ENCODE data around the gene PRTFDC1. TPM values are rescaled to one million over a fixed set of nuclear protein-coding genes. Genes with fewer than 3 reads are reported as not detected.

PRTFDC1 gene
- polyA plus RNA-seq, 1 donor (not counting 4 experiments of a cell fraction or from before 2014, with no cell fraction given), result 2.2 TPM

DNA sequence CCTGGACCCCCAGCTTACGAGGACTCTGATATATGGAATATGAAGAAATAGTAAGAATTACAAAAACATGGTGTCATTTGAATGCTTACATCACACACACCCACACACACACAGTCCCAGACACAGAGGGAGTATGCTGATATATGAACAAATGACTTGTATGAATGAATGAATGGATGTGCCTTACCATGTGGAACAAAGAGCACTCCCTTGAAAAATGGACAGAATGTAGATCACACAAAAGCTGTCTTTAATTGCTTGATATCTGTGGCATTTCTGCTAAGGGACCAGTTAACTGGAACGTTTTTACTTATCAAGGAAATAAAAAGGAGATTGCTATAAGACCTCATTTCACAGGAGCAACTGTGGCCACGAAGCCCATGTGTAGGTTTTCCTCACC, 46.0 kb downstream of the PRTFDC1 start:
- no peak overlapping the region for H3K4me3 ChIP-seq (ENCODE audit: control insufficient read depth in 2 of 3, extremely low read depth in 1 of 3, insufficient read depth in 2 of 3, low read depth in 1 of 3, low read length in 3 of 3)
- H4K20me1 ChIP-seq (ENCODE audit: control insufficient read depth, extremely low read depth, insufficient read depth, low read length), result no peaks in the 10 kb centered on the region
- dilution Hi-C loops (cut with MboI; ENCODE audit: extremely low pct_ligation_motif_present, low sequenced_read_pairs), result no loop called here
- DNase-seq (ENCODE audit: low read depth, low spot score) (no peak), FAIRE-seq (no peak)
- no peaks in the 10 kb centered on the region for H3K79me2 ChIP-seq (ENCODE audit: control insufficient read depth, insufficient read depth, low read length)
- H3K27me3 ChIP-seq (ENCODE audit: control insufficient read depth, extremely low read depth, insufficient read depth, low read length), result no peaks in the 10 kb centered on the region
- H3K36me3 ChIP-seq (ENCODE audit: control insufficient read depth in 2 of 2, extremely low read depth in 1 of 2, insufficient read depth in 2 of 2, low read length in 2 of 2), result no peaks in the 10 kb centered on the region
- no peak overlapping the region for H2AFZ ChIP-seq (ENCODE audit: control insufficient read depth, low read length)
- H3K27ac ChIP-seq (ENCODE audit: control insufficient read depth, insufficient read depth, low read length), result no peak overlapping the region
- no peaks in the 10 kb centered on the region for H3K9me3 ChIP-seq (ENCODE audit: control insufficient read depth, low read depth, low read length)
- TF ChIP-seq, protein P1, sequence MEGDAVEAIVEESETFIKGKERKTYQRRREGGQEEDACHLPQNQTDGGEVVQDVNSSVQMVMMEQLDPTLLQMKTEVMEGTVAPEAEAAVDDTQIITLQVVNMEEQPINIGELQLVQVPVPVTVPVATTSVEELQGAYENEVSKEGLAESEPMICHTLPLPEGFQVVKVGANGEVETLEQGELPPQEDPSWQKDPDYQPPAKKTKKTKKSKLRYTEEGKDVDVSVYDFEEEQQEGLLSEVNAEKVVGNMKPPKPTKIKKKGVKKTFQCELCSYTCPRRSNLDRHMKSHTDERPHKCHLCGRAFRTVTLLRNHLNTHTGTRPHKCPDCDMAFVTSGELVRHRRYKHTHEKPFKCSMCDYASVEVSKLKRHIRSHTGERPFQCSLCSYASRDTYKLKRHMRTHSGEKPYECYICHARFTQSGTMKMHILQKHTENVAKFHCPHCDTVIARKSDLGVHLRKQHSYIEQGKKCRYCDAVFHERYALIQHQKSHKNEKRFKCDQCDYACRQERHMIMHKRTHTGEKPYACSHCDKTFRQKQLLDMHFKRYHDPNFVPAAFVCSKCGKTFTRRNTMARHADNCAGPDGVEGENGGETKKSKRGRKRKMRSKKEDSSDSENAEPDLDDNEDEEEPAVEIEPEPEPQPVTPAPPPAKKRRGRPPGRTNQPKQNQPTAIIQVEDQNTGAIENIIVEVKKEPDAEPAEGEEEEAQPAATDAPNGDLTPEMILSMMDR (optimal IDR thresholded peaks at IDR 0.05 in 1 of 3, IDR thresholded peaks at IDR 0.05 in 1 of 3, conservative IDR thresholded peaks at IDR 0.05 in 1 of 3; ENCODE audit: extremely low read depth in 1 of 3, insufficient read depth in 2 of 3, low read length in 3 of 3), result no peak
- no peak for TF ChIP-seq EZH2 (IDR thresholded peaks at IDR 0.05; ENCODE audit: low read length)
- peaks cover 29% of the 10 kb centered on the region for H3K4me1 ChIP-seq (ENCODE audit: control insufficient read depth, extremely low read depth, insufficient read depth, low read length)
- no peak overlapping the region for H3K9ac ChIP-seq (ENCODE audit: control insufficient read depth, extremely low read depth, insufficient read depth, low read length)
- no peak overlapping the region for H3K4me2 ChIP-seq (ENCODE audit: control insufficient read depth, extremely low read depth, insufficient read depth, low read depth, low read length)
- H3K9me1 ChIP-seq (ENCODE audit: control insufficient read depth, extremely low read depth, insufficient read depth, low read length), result no peaks in the 10 kb centered on the region

DNA sequence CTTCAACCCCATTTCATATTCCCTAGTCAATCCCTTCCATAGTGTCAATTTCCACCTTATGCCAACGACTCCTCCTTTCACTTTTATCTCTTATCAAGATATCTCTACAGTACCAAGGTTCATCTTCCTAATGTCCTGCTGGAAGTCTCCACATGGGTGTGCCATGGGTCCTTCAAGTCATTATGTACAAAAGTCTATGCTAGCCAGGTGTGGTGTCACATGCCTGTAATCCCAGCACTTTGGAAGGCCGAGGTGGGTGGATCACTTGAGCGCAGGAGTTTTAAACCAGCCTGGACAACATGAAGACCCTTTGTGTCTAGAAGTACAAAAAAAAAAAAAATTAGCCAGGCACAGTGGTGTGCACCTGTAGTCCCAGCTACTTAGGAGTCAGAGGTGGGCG, 47.6 kb downstream of the PRTFDC1 start:
- dilution Hi-C loops (cut with MboI; ENCODE audit: extremely low pct_ligation_motif_present, low sequenced_read_pairs), result no loop called here
- Histone ChIP-seq H3K9me1 (ENCODE audit: control insufficient read depth, extremely low read depth, insufficient read depth, low read length) (no peaks in the 10 kb centered on the region), H3K27me3 (ENCODE audit: control insufficient read depth, extremely low read depth, insufficient read depth, low read length) (no peaks in the 10 kb centered on the region), H3K79me2 (ENCODE audit: control insufficient read depth, insufficient read depth, low read length) (no peaks in the 10 kb centered on the region), H3K27ac (ENCODE audit: control insufficient read depth, insufficient read depth, low read length) (no peak overlapping the region), H3K9ac (ENCODE audit: control insufficient read depth, extremely low read depth, insufficient read depth, low read length) (no peak overlapping the region), H3K4me2 (ENCODE audit: control insufficient read depth, extremely low read depth, insufficient read depth, low read depth, low read length) (no peak overlapping the region), H4K20me1 (ENCODE audit: control insufficient read depth, extremely low read depth, insufficient read depth, low read length) (no peaks in the 10 kb centered on the region), H2AFZ (ENCODE audit: control insufficient read depth, low read length) (no peak overlapping the region), H3K4me1 (ENCODE audit: control insufficient read depth, extremely low read depth, insufficient read depth, low read length) (peaks cover 30% of the 10 kb centered on the region), H3K4me3 (ENCODE audit: control insufficient read depth in 2 of 3, extremely low read depth in 1 of 3, insufficient read depth in 2 of 3, low read depth in 1 of 3, low read length in 3 of 3) (no peak overlapping the region), H3K36me3 (ENCODE audit: control insufficient read depth in 2 of 2, extremely low read depth in 1 of 2, insufficient read depth in 2 of 2, low read length in 2 of 2) (no peaks in the 10 kb centered on the region), H3K9me3 (ENCODE audit: control insufficient read depth, low read depth, low read length) (no peaks in the 10 kb centered on the region)
- FAIRE-seq (no peak), DNase-seq (ENCODE audit: low read depth, low spot score) (no peak)
- TF ChIP-seq EZH2 (IDR thresholded peaks at IDR 0.05; ENCODE audit: low read length), result no peak
- TF ChIP-seq, protein P1 (optimal IDR thresholded peaks at IDR 0.05 in 1 of 3, IDR thresholded peaks at IDR 0.05 in 1 of 3, conservative IDR thresholded peaks at IDR 0.05 in 1 of 3; ENCODE audit: extremely low read depth in 1 of 3, insufficient read depth in 2 of 3, low read length in 3 of 3), result no peak
